ENCODE data around the gene DHRSX. TPM values are rescaled to one million over a fixed set of nuclear protein-coding genes. Genes with fewer than 3 reads are reported as not detected.

Gene DHRSX
- total and polyA plus RNA-seq, 2 of the 13 experiments (the other 11 are each of a cell fraction or from before 2014, with no cell fraction given), result 15.5 to 24.3 TPM

GRCh38 chrX:2252331-2253065, 248.3 kb downstream of the DHRSX start:
- intact Hi-C loops (cut with micrococcal nuclease; ENCODE audit: unreplicated experiment) (no loop called here), in situ Hi-C loops (cut with HindIII; ENCODE audit: extremely low pct_ligation_motif_present, low pct_unique_long_range_greater_than_20kb) (no loop called here)
- H3K4me3 ChIP-seq (replicated peaks in 1 of 3; ENCODE audit: insufficient read depth in 1 of 3, low read depth in 2 of 3, low read length in 3 of 3), result no peak overlapping the region
- H3K9me3 ChIP-seq (ENCODE audit: low read length), result no peaks in the 10 kb centered on the region
- ChIA-PET POLR2A (no interaction called here), CTCF (ENCODE audit: low intra/inter-chr PET ratio, low total read pairs) (no interaction called here)
- no peaks in the 10 kb centered on the region for H3K27me3 ChIP-seq (ENCODE audit: control insufficient read depth in 1 of 2, insufficient read depth in 2 of 2, low read length in 2 of 2)
- H4K20me1 ChIP-seq (ENCODE audit: insufficient read depth, low read length), result no peaks in the 10 kb centered on the region
- ATAC-seq, result no peak
- no TSS peak for BruUV-seq (replicated peaks)
- WGBS (ENCODE audit: low lambda C conversion rate), result 93% methylated on average over 12 of the region's 12 CpGs
- TF ChIP-seq ZNF569 (CRISPR knock-in tag; IDR thresholded peaks at IDR 0.05; ENCODE audit: borderline replicate concordance) (no peak), ETV6 (CRISPR knock-in tag; conservative IDR thresholded peaks at IDR 0.05) (no peak), ZNF432 (CRISPR knock-in tag; IDR thresholded peaks at IDR 0.05; ENCODE audit: borderline replicate concordance) (no peak), SMARCE1 (IDR thresholded peaks at IDR 0.05; ENCODE audit: borderline replicate concordance) (no peak), ZSCAN20 (CRISPR knock-in tag; IDR thresholded peaks at IDR 0.05; ENCODE audit: borderline replicate concordance) (no peak), BRD4 (CRISPR knock-in tag; IDR thresholded peaks at IDR 0.05) (no peak), ZNF567 (CRISPR knock-in tag; IDR thresholded peaks at IDR 0.05; ENCODE audit: borderline replicate concordance) (no peak), IRF1 (CRISPR knock-in tag; IDR thresholded peaks at IDR 0.05; ENCODE audit: low read depth) (no peak), REXO4 (CRISPR knock-in tag; IDR thresholded peaks at IDR 0.05; ENCODE audit: borderline replicate concordance) (no peak)
- DNase-seq (ENCODE audit: low spot score), result no peak
- no peak overlapping the region for H3K9ac ChIP-seq (ENCODE audit: insufficient read depth, low read depth, low read length)
- no peaks in the 10 kb centered on the region for H3K36me3 ChIP-seq (replicated peaks in 1 of 2; ENCODE audit: control insufficient read depth in 1 of 2, insufficient read depth in 2 of 2, low read length in 2 of 2)
- no peak overlapping the region for H3K27ac ChIP-seq (ENCODE audit: extremely low read length, insufficient read depth, low read length)
- H2AFZ ChIP-seq (ENCODE audit: low read length), result no peak overlapping the region
- no peak overlapping the region for H3K4me2 ChIP-seq (ENCODE audit: low read depth, low read length)
- H3K79me2 ChIP-seq (ENCODE audit: insufficient read depth, low read length), result no peaks in the 10 kb centered on the region
- no peaks in the 10 kb centered on the region for H3K4me1 ChIP-seq (ENCODE audit: insufficient read depth, low read length)
- FAIRE-seq, result no peak

All from HepG2 (cell line).